PC-9 (cell line): ENCODE data around the gene PRKG1.

ENCODE experiments used
- CTCF ChIP-seq: fragments of 200-600 bp; sonication (generic); conservative IDR thresholded peaks from 2 replicates; pipeline ENCODE4 v1.6.1; 2017; ENCODE audit warnings: mixed run types, antibody characterized with exemption, mild to moderate bottlenecking, moderate library complexity
- EZH2 ChIP-seq: fragments of 200-600 bp; sonication (generic); IDR thresholded peaks from 2 replicates; pipeline ENCODE4 v1.8.0; 2017; ENCODE audit warnings: antibody characterized with exemption, low read depth

- TF ChIP-seq CTCF: no peak
- TF ChIP-seq EZH2: no peak
Observed at GRCh38 chr10:51878695-51879094, 804.4 kb downstream of the PRKG1 start.
